HG02588 (cell line): ENCODE measurements around the gene MIF4GD.

ENCODE experiments used
- ATAC-seq: cut with Tn5 transposase; IDR thresholded peaks from one replicate; pipeline ENCODE4 v1.9.1; 2021; ENCODE audit warnings: mild to moderate bottlenecking, moderate library complexity; ENCODE audit not compliant: unreplicated experiment

Gene MIF4GD

DNA sequence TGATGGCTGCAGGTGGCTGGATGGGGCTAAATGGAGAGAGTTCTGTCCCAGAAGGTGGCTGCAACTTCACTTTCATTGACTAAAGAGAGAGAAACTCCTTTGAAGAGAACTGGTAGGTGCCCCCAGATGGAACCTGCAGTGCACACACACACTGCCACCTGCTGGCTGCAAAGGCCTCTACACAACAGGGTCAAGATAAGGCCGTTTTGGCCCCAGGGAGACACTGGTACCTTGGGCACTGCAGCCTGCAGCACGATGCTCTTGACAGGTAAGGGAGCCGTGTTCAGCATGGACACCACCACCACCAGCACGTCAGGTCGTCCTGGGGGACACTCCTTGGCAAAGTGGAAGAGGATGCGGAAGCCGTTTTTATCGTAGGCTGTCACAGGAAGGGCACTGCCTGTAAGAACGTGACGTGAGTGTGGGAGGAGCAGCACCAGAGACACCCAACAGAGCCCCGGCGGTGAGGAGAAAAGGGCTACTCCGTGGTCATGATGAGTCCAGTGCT lies 32.3 kb downstream of the MIF4GD start:
- ATAC-seq, result no peak

GRCh38 chr17:75238020-75238580 lies 32.9 kb downstream of the MIF4GD start:
- no peak for ATAC-seq

GRCh38 chr17:75237100-75238014 lies 33.7 kb downstream of the MIF4GD start:
- ATAC-seq, result no peak

GRCh38 chr17:75232786-75233185 lies 38.2 kb downstream of the MIF4GD start:
- no peak for ATAC-seq

- no peak for ATAC-seq
These were observed 39.1 kb downstream of the MIF4GD start for GRCh38 chr17:75231741-75232464.

DNA sequence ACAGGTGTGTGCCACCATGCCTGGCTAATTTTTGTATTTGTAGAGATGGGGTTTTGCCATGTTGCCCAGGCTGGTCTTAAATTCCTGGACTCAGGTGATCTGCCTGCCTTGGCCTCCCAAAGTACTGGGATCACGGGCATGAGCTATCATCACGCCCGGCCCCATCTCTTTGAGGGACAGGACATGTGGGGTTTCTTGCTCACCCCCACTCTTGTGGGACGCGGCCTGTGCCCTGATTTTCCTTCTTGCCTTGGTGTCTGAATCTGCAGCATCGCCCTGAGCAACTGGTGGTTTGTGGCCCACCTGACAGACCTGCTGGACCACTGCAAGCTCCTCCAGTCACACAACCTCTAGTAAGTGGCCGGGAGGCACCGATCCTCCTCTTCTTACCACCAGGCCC lies 40.0 kb downstream of the MIF4GD start:
- ATAC-seq, result no peak

DNA sequence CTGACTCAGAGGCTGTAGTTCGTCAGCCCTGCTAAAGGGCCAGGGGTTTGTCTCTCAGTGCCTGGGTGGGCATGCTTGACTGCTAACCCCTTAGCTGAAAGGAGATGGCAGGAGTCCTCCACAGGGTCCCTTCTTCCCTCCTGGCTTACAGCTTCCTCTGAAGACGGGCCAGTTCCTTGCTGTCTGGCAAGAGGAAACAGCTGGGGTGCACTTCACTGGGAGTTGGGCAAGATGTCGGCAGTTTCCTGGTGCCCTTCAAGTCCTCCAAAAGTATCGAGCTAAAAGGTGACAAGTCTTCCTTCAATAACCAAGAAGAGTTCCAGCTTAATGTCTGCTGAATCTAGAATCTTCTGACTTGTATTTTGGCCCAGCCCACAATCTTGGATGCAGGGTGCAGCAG lies 42.2 kb downstream of the MIF4GD start:
- no peak for ATAC-seq

DNA sequence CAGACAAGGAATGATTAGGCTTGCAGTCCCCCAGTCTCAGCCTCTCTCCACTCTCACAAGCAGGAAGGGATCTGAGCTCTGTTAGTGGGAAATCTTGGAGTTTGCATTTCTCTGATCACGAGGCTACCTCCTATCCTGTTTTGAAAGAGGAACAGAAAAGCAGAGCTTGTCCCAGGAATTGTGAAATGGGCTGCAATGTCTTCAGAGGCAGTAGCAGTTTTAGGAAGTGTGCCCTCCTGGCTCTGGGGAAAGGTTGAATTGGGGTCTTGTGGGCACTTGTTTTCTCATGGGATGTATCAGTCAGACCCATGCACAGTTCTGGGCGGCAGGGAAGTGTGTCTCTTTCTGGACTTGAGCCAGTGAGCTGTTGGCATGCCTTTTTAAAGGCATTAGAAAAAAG lies 42.7 kb downstream of the MIF4GD start:
- no peak for ATAC-seq

- no peak for ATAC-seq
These were observed 43.3 kb downstream of the MIF4GD start for GRCh38 chr17:75227729-75228128.

- no peak for ATAC-seq
These were observed 46.0 kb downstream of the MIF4GD start for GRCh38 chr17:75225016-75225415.

- ATAC-seq, result no peak
These were observed 51.2 kb downstream of the MIF4GD start for GRCh38 chr17:75219815-75220214.

DNA sequence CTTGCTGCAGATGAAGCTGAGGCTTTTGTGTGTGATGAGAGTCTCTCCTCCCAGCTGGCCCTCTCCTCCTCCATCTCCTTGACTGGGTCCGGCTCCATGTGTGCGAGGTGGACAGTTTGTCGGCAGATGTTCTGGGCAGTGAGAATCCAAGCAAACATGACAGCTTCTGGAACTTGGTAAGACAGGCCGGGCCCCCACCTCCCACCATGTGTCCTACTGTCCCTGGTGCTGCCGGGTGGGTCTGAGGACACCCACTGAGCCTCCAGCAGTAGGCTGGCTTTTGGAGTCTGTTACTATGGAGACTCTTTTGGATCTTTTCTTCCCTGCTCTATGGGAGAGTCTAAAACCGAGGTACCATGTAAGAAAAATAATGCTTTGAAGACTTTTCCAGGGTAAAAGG lies 52.9 kb downstream of the MIF4GD start:
- ATAC-seq, result no peak
